Measurements from ENCODE around the gene BCR. TPM values are rescaled to one million over a fixed set of nuclear protein-coding genes. Genes with fewer than 3 reads are reported as not detected.

The BCR gene
- total RNA-seq, 1 experiment from 2014 or later: 40.5 TPM

GRCh38 chr22:23238707-23239106, 58.4 kb downstream of the BCR start:
- Histone ChIP-seq H3K27me3 (ENCODE audit: low read length) (no peaks in the 10 kb centered on the region), H3K4me3 (ENCODE audit: low read length) (no peak overlapping the region), H2AFZ (ENCODE audit: low read length) (no peak overlapping the region), H3K79me2 (ENCODE audit: low read length) (peaks cover 69% of the 10 kb centered on the region), H3K36me3 (ENCODE audit: insufficient read depth, low read length) (0 out of 2 replicates have a peak, but pooled peaks cover 4% of the 10 kb centered on the region), H3K4me2 (ENCODE audit: low read depth, low read length, poor library complexity, severe bottlenecking) (no peak overlapping the region), H4K20me1 (ENCODE audit: insufficient read depth, low read depth, low read length) (no peaks in the 10 kb centered on the region), H3K9me2 (replicated peaks; ENCODE audit: insufficient read depth, low read length) (no peaks in the 10 kb centered on the region), H3K4me1 (ENCODE audit: low read length) (peaks cover 56% of the 10 kb centered on the region), H3K9me3 (ENCODE audit: low read length) (no peaks in the 10 kb centered on the region), H3K27ac (ENCODE audit: low read length) (no peak overlapping the region), H3K9ac (ENCODE audit: low read length) (no peak overlapping the region)
- no peak for DNase-seq

GRCh38 chr22:23239429-23239828, 59.1 kb downstream of the BCR start:
- Histone ChIP-seq H3K79me2 (ENCODE audit: low read length) (peaks cover 69% of the 10 kb centered on the region), H4K20me1 (ENCODE audit: insufficient read depth, low read depth, low read length) (no peaks in the 10 kb centered on the region)
- no peak for DNase-seq

GRCh38 chr22:23240639-23241389, 60.5 kb downstream of the BCR start:
- Histone ChIP-seq H4K20me1 (ENCODE audit: insufficient read depth, low read depth, low read length) (no peaks in the 10 kb centered on the region), H3K27ac (ENCODE audit: low read length) (peak overlapping the region; percentile 83), H3K27me3 (ENCODE audit: low read length) (no peaks in the 10 kb centered on the region), H2AFZ (ENCODE audit: low read length) (no peak overlapping the region), H3K9me2 (replicated peaks; ENCODE audit: insufficient read depth, low read length) (no peaks in the 10 kb centered on the region), H3K36me3 (ENCODE audit: insufficient read depth, low read length) (no peaks in the 10 kb centered on the region), H3K4me3 (ENCODE audit: low read length) (no peak overlapping the region), H3K4me1 (ENCODE audit: low read length) (peaks cover 63% of the 10 kb centered on the region), H3K4me2 (ENCODE audit: low read depth, low read length, poor library complexity, severe bottlenecking) (peak overlapping the region; percentile 65), H3K9me3 (ENCODE audit: low read length) (no peaks in the 10 kb centered on the region), H3K9ac (ENCODE audit: low read length) (peak overlapping the region; percentile 49; the same call in 1 of the 2 replicates), H3K79me2 (ENCODE audit: low read length) (peaks cover 73% of the 10 kb centered on the region)
- peak; percentile 61 for DNase-seq

More at GRCh38 chr22:23239429-23239828, 59.1 kb downstream of the BCR start:
- Histone ChIP-seq H3K27ac (ENCODE audit: low read length) (no peak overlapping the region), H3K9me2 (replicated peaks; ENCODE audit: insufficient read depth, low read length) (no peaks in the 10 kb centered on the region), H3K4me2 (ENCODE audit: low read depth, low read length, poor library complexity, severe bottlenecking) (no peak overlapping the region), H3K4me1 (ENCODE audit: low read length) (peaks cover 59% of the 10 kb centered on the region), H3K9ac (ENCODE audit: low read length) (no peak overlapping the region), H2AFZ (ENCODE audit: low read length) (no peak overlapping the region), H3K4me3 (ENCODE audit: low read length) (no peak overlapping the region), H3K27me3 (ENCODE audit: low read length) (no peaks in the 10 kb centered on the region), H3K9me3 (ENCODE audit: low read length) (no peaks in the 10 kb centered on the region), H3K36me3 (ENCODE audit: insufficient read depth, low read length) (0 out of 2 replicates have a peak, but pooled peaks cover 4% of the 10 kb centered on the region)

GRCh38 chr22:23241562-23242472, 61.5 kb downstream of the BCR start:
- Histone ChIP-seq H2AFZ (ENCODE audit: low read length) (no peak overlapping the region), H3K27me3 (ENCODE audit: low read length) (no peaks in the 10 kb centered on the region), H3K4me3 (ENCODE audit: low read length) (peak overlapping the region; percentile 42; the same call in 1 of the 2 replicates), H4K20me1 (ENCODE audit: insufficient read depth, low read depth, low read length) (no peaks in the 10 kb centered on the region), H3K4me1 (ENCODE audit: low read length) (peaks cover 68% of the 10 kb centered on the region), H3K4me2 (ENCODE audit: low read depth, low read length, poor library complexity, severe bottlenecking) (peak overlapping the region; percentile 65), H3K9me2 (replicated peaks; ENCODE audit: insufficient read depth, low read length) (no peaks in the 10 kb centered on the region), H3K9me3 (ENCODE audit: low read length) (no peaks in the 10 kb centered on the region), H3K27ac (ENCODE audit: low read length) (peak overlapping the region; percentile 83), H3K9ac (ENCODE audit: low read length) (peak overlapping the region; percentile 49), H3K79me2 (ENCODE audit: low read length) (peaks cover 77% of the 10 kb centered on the region), H3K36me3 (ENCODE audit: insufficient read depth, low read length) (no peaks in the 10 kb centered on the region)
- DNase-seq: no peak

- peak overlapping the region; percentile 49 for H3K9ac ChIP-seq (ENCODE audit: low read length)
Observed at GRCh38 chr22:23242473-23243001, 62.2 kb downstream of the BCR start.

GRCh38 chr22:23243006-23243573, 62.8 kb downstream of the BCR start:
- Histone ChIP-seq H2AFZ (ENCODE audit: low read length) (no peak overlapping the region), H3K4me2 (ENCODE audit: low read depth, low read length, poor library complexity, severe bottlenecking) (peak overlapping the region; percentile 65), H4K20me1 (ENCODE audit: insufficient read depth, low read depth, low read length) (no peaks in the 10 kb centered on the region), H3K36me3 (ENCODE audit: insufficient read depth, low read length) (no peaks in the 10 kb centered on the region), H3K27ac (ENCODE audit: low read length) (peak overlapping the region; percentile 83), H3K4me1 (ENCODE audit: low read length) (peaks cover 72% of the 10 kb centered on the region), H3K27me3 (ENCODE audit: low read length) (no peaks in the 10 kb centered on the region), H3K9me3 (ENCODE audit: low read length) (no peaks in the 10 kb centered on the region), H3K4me3 (ENCODE audit: low read length) (peak overlapping the region; percentile 42), H3K9me2 (replicated peaks; ENCODE audit: insufficient read depth, low read length) (no peaks in the 10 kb centered on the region), H3K79me2 (ENCODE audit: low read length) (peaks cover 74% of the 10 kb centered on the region), H3K9ac (ENCODE audit: low read length) (peak overlapping the region; percentile 49)
- peak; percentile 87 for DNase-seq

More at GRCh38 chr22:23242473-23243001, 62.2 kb downstream of the BCR start:
- Histone ChIP-seq H3K36me3 (ENCODE audit: insufficient read depth, low read length) (no peaks in the 10 kb centered on the region), H3K4me1 (ENCODE audit: low read length) (peaks cover 68% of the 10 kb centered on the region), H3K4me3 (ENCODE audit: low read length) (peak overlapping the region; percentile 42), H3K4me2 (ENCODE audit: low read depth, low read length, poor library complexity, severe bottlenecking) (peak overlapping the region; percentile 65), H3K9me3 (ENCODE audit: low read length) (no peaks in the 10 kb centered on the region), H3K9me2 (replicated peaks; ENCODE audit: insufficient read depth, low read length) (no peaks in the 10 kb centered on the region), H2AFZ (ENCODE audit: low read length) (no peak overlapping the region), H3K27ac (ENCODE audit: low read length) (peak overlapping the region; percentile 83), H3K27me3 (ENCODE audit: low read length) (no peaks in the 10 kb centered on the region), H4K20me1 (ENCODE audit: insufficient read depth, low read depth, low read length) (no peaks in the 10 kb centered on the region), H3K79me2 (ENCODE audit: low read length) (peaks cover 76% of the 10 kb centered on the region)
- DNase-seq: no peak

- Histone ChIP-seq H2AFZ (ENCODE audit: low read length) (no peak overlapping the region), H4K20me1 (ENCODE audit: insufficient read depth, low read depth, low read length) (no peaks in the 10 kb centered on the region), H3K9ac (ENCODE audit: low read length) (no peak overlapping the region), H3K27ac (ENCODE audit: low read length) (peak overlapping the region; percentile 83), H3K4me2 (ENCODE audit: low read depth, low read length, poor library complexity, severe bottlenecking) (peak overlapping the region; percentile 65), H3K36me3 (ENCODE audit: insufficient read depth, low read length) (no peaks in the 10 kb centered on the region), H3K27me3 (ENCODE audit: low read length) (no peaks in the 10 kb centered on the region), H3K9me3 (ENCODE audit: low read length) (no peaks in the 10 kb centered on the region), H3K79me2 (ENCODE audit: low read length) (peaks cover 70% of the 10 kb centered on the region), H3K9me2 (replicated peaks; ENCODE audit: insufficient read depth, low read length) (no peaks in the 10 kb centered on the region), H3K4me1 (ENCODE audit: low read length) (peaks cover 82% of the 10 kb centered on the region), H3K4me3 (ENCODE audit: low read length) (no peak overlapping the region)
- DNase-seq: no peak
Observed at GRCh38 chr22:23243859-23244689, 63.8 kb downstream of the BCR start.

All from Karpas-422 (cell line).